Ovary (tissue), 3 donors: ENCODE measurements around the gene IGSF21.

Experiments
- CTCF ChIP-seq, 3 donors: fragments of 450-650 bp in 2 of 3; fragments of 200-600 bp in 1 of 3; IDR thresholded peaks; one replicate each; pipeline versions ENCODE4 v1.5.1 to v1.8.0; 2016 to 2022; ENCODE audit warnings: antibody characterized with exemption in 3 of 3, mild to moderate bottlenecking in 1 of 3
- POLR2A ChIP-seq: fragments of 450-650 bp; IDR thresholded peaks from one replicate; pipeline ENCODE4 v1.6.1; 2017; ENCODE audit warnings: antibody characterized with exemption, mild to moderate bottlenecking, moderate library complexity
- donor health status: DM: no; HTN: no; CAD: no.

DNA sequence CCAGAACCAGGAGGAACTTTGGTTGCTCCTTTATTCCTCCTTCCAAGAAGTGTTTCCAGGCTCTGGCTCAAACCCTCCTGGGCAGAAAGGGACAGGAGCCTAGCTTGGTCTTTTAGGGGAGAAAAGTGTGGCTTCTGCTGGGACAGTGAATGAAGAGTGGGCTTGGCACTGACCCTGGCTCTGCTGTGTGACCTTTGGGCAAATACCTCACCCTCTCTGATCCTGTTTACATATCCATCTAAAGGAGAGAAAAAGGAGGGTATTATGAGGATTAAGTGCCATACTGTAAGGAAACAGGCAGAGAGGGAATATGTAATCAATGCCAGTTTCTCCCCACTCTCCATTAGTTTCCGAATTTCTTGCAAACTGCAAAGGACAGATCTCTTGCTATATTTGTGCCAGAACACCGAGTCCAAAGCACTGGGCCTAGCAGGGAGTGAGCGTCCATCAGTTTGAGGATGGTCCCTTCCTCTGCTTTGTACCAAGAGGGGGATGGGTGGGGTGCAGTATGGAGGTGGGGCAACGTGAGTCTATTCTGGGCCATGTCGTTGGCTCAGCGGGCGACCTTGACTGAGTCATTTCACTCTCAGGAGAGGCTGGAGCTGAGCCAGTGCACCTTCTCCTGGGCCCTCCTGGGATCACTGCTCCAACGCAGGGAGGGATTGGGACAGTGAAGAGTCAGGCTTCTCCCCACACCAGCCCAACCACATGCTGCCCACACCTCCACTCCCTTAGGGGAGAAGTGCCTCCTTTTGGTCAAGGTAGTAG lies 38.4 kb downstream of the IGSF21 start:
- TF ChIP-seq CTCF (IDR thresholded peaks at IDR 0.05) = no peak
- no peak for TF ChIP-seq POLR2A
